ENCODE data around the gene FEM1A. TPM values are rescaled to one million over a fixed set of nuclear protein-coding genes. Genes with fewer than 3 reads are reported as not detected.
"Not testable (repeated sequence)": the region's sequence is repeated elsewhere in the genome, so short reads cannot be mapped to it uniquely, and the experiment has no call there.

Gene FEM1A, protein sequence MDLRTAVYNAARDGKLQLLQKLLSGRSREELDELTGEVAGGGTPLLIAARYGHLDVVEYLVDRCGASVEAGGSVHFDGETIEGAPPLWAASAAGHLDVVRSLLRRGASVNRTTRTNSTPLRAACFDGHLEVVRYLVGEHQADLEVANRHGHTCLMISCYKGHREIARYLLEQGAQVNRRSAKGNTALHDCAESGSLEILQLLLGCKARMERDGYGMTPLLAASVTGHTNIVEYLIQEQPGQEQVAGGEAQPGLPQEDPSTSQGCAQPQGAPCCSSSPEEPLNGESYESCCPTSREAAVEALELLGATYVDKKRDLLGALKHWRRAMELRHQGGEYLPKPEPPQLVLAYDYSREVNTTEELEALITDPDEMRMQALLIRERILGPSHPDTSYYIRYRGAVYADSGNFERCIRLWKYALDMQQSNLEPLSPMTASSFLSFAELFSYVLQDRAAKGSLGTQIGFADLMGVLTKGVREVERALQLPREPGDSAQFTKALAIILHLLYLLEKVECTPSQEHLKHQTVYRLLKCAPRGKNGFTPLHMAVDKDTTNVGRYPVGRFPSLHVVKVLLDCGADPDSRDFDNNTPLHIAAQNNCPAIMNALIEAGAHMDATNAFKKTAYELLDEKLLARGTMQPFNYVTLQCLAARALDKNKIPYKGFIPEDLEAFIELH
- polyA plus RNA-seq (2013, experiment 1 of 2) = 6.3 TPM
- polyA plus RNA-seq (2013, experiment 2 of 2) = 5.4 TPM

DNA sequence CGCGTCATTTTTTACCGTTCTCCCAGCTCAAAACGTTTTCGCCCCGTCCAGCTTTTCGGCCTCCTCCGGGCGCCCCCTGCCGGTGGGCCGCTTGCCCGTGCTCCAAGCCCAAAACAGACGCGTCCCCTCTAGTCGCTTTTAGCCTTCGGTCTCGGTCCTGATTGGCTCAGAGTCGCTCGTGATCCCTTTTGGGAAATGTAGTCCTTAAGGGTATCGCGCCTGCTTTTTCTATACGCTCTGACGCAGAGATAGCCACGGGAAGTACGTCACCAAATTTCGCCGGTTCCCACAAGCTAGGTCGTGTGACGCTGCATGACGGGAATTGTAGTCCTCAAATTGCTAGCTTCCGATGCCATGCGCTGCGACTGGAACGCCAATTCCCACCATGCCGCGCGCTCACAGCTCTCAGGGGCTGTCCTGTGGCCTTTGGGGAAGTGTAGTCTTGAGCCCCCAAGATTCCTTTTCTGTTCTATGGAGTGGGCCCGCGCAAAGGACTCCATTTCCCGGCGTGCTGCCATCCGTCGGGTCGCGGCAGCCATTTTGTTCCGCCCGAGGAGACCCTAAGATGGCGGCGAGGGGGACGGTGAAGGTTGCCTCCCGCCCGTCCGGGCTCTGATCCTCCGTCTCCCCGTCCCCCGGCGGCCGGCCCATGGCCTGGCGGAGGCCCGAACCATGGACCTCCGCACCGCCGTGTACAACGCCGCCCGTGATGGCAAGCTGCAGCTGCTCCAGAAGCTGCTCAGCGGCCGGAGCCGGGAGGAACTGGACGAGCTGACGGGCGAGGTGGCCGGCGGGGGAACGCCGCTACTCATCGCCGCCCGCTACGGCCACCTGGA lies at the start of gene FEM1A:
FEM1A (plus strand) TSS at position 552 of the 836 bp plus-strand sequence; CDS start at position 673, 121 bp downstream.
- Histone ChIP-seq H3K4me3 (ENCODE audit: extremely low read depth, insufficient read depth, low read length, poor library complexity, severe bottlenecking) (peak within 1 kb of the TSS; percentile 68), H3K9me3 (ENCODE audit: control insufficient read depth, low read length) (no peaks in the 10 kb centered on the region), H3K4me1 (ENCODE audit: control insufficient read depth, insufficient read depth, low read length, poor library complexity, severe bottlenecking) (peaks cover 6% of the 10 kb centered on the region), H3K36me3 (ENCODE audit: control insufficient read depth, insufficient read depth, low read length) (peaks cover 26% of the 10 kb centered on the region), H3K27ac (ENCODE audit: low read depth, low read length, severe bottlenecking) (peak within 1 kb of the TSS; percentile 90)
- 0% methylated on average over 62 to 75 of the region's 80 CpGs for WGBS, 2 experiments (ENCODE audit: insufficient coverage in 2 of 2)

DNA sequence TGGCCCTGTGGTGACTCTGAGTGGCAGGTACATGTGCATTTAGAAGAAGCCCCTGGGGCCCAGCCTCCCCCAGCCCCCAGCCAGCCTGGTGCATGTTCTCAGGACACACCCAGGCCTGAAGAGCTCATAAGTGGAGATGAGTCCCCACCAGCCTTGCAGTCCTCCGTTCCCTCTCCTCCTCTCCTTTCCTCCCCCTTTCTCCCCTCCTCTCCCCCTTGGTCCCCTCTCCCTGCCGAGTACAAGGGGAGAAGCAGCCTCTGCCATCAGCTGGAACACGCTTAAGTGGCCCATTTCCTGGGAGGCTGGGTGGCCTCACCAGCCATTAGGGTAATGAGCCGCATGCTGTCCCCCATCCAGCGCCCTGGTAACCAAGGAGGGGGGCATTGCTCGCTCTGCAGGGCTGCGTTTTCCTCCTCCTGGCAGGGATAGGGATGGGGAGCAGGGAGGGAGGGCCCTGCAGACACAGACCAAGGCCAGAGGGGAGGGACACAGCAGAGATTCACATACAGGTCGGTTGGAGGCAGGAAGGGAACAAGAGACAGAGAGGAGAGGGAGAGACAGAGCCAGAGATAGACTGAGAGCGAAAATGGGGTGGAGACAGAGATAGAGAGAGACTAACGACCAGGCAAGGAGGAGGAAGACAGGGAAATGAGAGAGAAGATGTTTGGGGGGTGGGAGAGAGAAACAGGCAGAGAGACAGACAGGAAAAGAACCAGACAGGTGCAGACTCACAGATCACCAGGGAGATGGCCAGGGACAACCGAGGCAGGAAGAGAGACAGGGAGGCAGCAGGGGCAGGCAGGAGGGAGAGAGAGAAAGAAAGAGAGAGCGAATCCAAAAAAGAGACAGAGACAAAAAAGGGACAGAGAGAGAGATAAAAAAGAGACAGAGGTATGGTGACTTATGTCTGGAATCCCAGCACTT lies 48.5 kb upstream of the FEM1A start:
- H3K4me3 ChIP-seq (ENCODE audit: extremely low read depth, insufficient read depth, low read length, poor library complexity, severe bottlenecking) = no peak overlapping the region
- peaks cover 3% of the 10 kb centered on the region for H3K4me1 ChIP-seq (ENCODE audit: control insufficient read depth, insufficient read depth, low read length, poor library complexity, severe bottlenecking)
- WGBS, 2 experiments (ENCODE audit: insufficient coverage in 2 of 2) = 26 to 30% methylated on average over 7 to 11 of the region's 12 CpGs
- H3K36me3 ChIP-seq (ENCODE audit: control insufficient read depth, insufficient read depth, low read length) = no peaks in the 10 kb centered on the region
- no peak overlapping the region for H3K27ac ChIP-seq (ENCODE audit: low read depth, low read length, severe bottlenecking)
- no peaks in the 10 kb centered on the region for H3K9me3 ChIP-seq (ENCODE audit: control insufficient read depth, low read length)

DNA sequence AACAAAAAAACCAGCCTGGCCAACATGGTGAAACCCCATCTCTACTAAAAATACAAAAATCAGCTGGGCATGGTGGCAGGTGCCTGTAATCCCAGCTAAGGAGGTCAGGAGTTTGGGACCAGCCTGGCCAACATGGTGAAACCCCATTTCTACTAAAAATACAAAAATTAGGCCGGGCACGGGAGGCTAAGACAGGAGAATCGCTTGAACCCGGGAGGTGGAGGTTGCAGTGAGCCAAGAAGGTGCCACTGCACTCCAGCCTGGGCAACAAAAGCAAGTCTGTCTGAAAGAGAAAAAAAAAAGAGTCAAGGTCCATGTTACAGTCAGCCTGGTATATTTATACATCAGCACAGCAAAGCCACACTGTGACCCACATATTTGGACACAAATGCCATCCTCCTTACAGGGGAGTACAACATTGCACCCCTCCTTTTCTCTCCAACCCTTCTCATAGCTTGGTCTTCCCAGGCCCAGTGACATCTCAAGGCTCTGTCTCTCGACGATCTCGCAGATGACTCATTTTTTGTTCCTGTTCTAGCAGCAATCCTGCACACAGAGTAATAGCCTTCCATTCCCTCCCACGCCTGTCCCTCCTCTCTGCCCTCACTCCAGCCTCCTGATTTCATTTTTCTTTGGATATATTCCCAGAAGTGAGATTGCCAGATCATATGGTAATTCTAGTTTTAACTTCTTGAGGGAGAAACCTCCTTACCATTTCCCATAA lies 46.9 kb upstream of the FEM1A start:
- no peak overlapping the region for H3K4me3 ChIP-seq (ENCODE audit: extremely low read depth, insufficient read depth, low read length, poor library complexity, severe bottlenecking)
- H3K27ac ChIP-seq (ENCODE audit: low read depth, low read length, severe bottlenecking) = no peak overlapping the region
- no peaks in the 10 kb centered on the region for H3K36me3 ChIP-seq (ENCODE audit: control insufficient read depth, insufficient read depth, low read length)
- H3K4me1 ChIP-seq (ENCODE audit: control insufficient read depth, insufficient read depth, low read length, poor library complexity, severe bottlenecking) = peaks cover 3% of the 10 kb centered on the region
- H3K9me3 ChIP-seq (ENCODE audit: control insufficient read depth, low read length) = no peaks in the 10 kb centered on the region
- WGBS, 2 experiments (ENCODE audit: insufficient coverage in 2 of 2) = 60 to 100% methylated on average over 4 of the region's 8 CpGs

DNA sequence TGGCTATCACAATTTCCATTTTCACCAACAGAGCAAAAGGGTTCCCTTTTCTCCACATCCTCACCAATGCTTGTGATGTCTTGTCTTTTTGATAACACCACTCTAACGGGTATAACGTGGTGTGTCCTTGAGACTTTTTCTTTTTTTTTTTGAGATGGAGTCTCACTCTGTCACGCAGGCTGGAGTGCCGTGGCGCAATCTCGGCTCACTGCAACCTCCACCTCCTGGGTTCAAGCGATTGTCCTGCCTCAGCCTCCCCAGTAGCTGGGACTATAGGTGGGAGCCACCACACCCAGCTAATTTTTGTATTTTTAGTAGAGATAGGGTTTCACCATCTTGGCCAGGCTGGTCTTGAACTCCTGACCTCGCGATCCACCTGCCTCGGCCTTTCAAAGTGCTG lies 46.4 kb upstream of the FEM1A start:
- not testable (repeated sequence) for H3K36me3 ChIP-seq (ENCODE audit: control insufficient read depth, insufficient read depth, low read length); H3K9me3 ChIP-seq (ENCODE audit: control insufficient read depth, low read length); H3K4me1 ChIP-seq (ENCODE audit: control insufficient read depth, insufficient read depth, low read length, poor library complexity, severe bottlenecking); H3K27ac ChIP-seq (ENCODE audit: low read depth, low read length, severe bottlenecking); H3K4me3 ChIP-seq (ENCODE audit: extremely low read depth, insufficient read depth, low read length, poor library complexity, severe bottlenecking)
- WGBS, 2 experiments (ENCODE audit: insufficient coverage in 2 of 2) = 85 to 92% methylated on average over 5 to 8 of the region's 10 CpGs

DNA sequence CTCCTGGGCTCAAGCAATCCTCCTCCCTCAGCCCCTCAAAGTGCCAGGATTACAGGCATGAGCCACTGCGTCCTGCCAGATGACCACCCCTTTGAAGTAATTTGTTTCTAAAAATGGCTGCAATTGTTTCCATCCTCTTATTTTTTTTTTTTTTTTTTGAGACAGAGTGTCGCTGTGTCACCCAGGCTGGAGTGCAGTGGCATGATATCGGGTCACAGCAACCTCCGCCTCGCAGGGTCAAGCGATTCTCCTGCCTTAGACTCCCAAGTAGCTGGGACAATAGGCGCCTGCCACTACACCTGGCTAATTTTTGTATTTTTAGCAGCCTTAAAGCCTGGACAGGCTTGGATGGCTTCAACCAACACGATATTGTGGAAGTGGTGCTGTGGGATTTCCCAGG lies 45.5 kb upstream of the FEM1A start:
- no peaks in the 10 kb centered on the region for H3K36me3 ChIP-seq (ENCODE audit: control insufficient read depth, insufficient read depth, low read length)
- H3K4me3 ChIP-seq (ENCODE audit: extremely low read depth, insufficient read depth, low read length, poor library complexity, severe bottlenecking) = no peak overlapping the region
- H3K4me1 ChIP-seq (ENCODE audit: control insufficient read depth, insufficient read depth, low read length, poor library complexity, severe bottlenecking) = peaks cover 3% of the 10 kb centered on the region
- no peak overlapping the region for H3K27ac ChIP-seq (ENCODE audit: low read depth, low read length, severe bottlenecking)
- 96 to 100% methylated on average over 6 of the region's 8 CpGs for WGBS, 2 experiments (ENCODE audit: insufficient coverage in 2 of 2)
- no peaks in the 10 kb centered on the region for H3K9me3 ChIP-seq (ENCODE audit: control insufficient read depth, low read length)

DNA sequence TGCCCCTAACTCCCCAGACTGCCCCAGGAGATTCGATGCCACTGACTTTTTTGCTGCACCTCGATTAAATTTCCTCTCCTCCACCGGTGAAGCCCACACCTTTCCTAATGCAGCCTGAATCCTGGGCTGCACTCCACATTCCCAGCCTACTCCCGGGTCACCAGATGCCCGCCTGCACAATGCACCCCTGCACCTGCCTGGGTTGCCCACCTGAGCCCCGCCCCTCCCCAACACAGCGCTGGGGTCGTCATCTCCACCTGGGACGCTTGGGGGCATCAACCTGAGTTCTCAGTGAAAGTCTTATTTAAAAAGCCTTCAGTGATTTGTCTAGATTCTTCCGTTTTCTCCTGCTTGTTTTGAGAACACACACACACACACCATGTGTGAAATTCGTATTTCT lies 43.3 kb upstream of the FEM1A start:
- 46 to 53% methylated on average over 10 of the region's 11 CpGs for WGBS, 2 experiments (ENCODE audit: insufficient coverage in 2 of 2)
- Histone ChIP-seq H3K4me1 (ENCODE audit: control insufficient read depth, insufficient read depth, low read length, poor library complexity, severe bottlenecking) (peaks cover 3% of the 10 kb centered on the region), H3K9me3 (ENCODE audit: control insufficient read depth, low read length) (no peaks in the 10 kb centered on the region), H3K4me3 (ENCODE audit: extremely low read depth, insufficient read depth, low read length, poor library complexity, severe bottlenecking) (no peak overlapping the region), H3K36me3 (ENCODE audit: control insufficient read depth, insufficient read depth, low read length) (no peaks in the 10 kb centered on the region), H3K27ac (ENCODE audit: low read depth, low read length, severe bottlenecking) (no peak overlapping the region)

DNA sequence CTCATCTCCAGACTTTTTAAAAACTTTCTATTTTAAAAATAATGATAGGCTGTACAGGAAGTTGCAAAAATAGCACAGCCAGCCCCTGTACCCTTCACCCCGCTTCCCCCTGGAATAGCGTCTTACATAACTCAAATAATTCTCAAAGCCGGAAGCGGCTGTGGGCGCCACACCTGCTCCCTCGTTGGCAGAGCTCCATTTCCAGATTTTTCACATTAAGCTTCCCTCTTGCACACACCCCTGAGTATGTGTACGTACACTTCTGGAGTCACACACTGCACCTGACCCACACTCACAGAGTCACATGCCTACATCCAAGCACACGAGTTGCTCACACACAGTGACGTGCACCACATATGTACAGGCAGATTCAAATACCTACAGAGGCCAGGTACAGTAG lies 42.9 kb upstream of the FEM1A start:
- 76 to 94% methylated on average over 7 to 9 of the region's 9 CpGs for WGBS, 2 experiments (ENCODE audit: insufficient coverage in 2 of 2)
- H3K4me3 ChIP-seq (ENCODE audit: extremely low read depth, insufficient read depth, low read length, poor library complexity, severe bottlenecking) = no peak overlapping the region
- no peaks in the 10 kb centered on the region for H3K36me3 ChIP-seq (ENCODE audit: control insufficient read depth, insufficient read depth, low read length)
- no peak overlapping the region for H3K27ac ChIP-seq (ENCODE audit: low read depth, low read length, severe bottlenecking)
- no peaks in the 10 kb centered on the region for H3K9me3 ChIP-seq (ENCODE audit: control insufficient read depth, low read length)
- H3K4me1 ChIP-seq (ENCODE audit: control insufficient read depth, insufficient read depth, low read length, poor library complexity, severe bottlenecking) = peaks cover 3% of the 10 kb centered on the region

DNA sequence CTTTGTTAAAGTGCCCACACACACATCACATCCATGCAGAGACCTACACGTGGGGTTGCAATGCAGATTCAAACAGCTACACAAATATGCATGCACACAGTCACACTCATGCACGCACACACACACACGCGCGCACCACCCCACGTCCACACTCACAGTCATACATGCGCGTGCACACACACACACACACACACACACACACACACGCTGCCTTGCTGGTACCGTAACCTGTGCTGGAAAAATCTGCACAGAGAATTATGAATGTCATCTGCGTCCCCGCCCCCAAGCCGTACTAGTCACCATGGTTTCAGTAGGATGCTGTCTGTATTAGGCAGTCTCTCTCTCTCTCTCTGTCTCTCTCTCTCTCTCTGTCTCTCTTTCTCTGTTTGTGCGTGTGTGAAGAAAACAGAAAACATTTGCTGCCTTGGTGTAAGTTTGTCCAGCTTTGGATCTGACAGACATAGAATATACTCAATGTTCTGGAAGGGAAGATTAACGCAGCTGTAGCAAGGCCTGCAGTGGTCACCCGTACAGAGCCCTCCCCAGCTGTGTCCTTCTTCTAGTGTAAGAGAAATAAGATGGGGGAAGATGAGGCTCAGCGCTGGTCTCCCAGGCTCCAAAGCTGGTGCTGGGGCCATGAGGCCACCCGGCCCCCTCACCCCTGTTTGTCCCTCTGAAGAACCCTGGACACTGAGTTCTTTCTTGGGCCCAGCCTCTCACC lies 41.5 kb upstream of the FEM1A start:
- H3K4me3 ChIP-seq (ENCODE audit: extremely low read depth, insufficient read depth, low read length, poor library complexity, severe bottlenecking) = no peak overlapping the region
- H3K36me3 ChIP-seq (ENCODE audit: control insufficient read depth, insufficient read depth, low read length) = no peaks in the 10 kb centered on the region
- H3K4me1 ChIP-seq (ENCODE audit: control insufficient read depth, insufficient read depth, low read length, poor library complexity, severe bottlenecking) = no peaks in the 10 kb centered on the region
- WGBS, 2 experiments (ENCODE audit: insufficient coverage in 2 of 2) = 92% methylated on average over 6 to 14 of the region's 18 CpGs
- no peaks in the 10 kb centered on the region for H3K9me3 ChIP-seq (ENCODE audit: control insufficient read depth, low read length)
- H3K27ac ChIP-seq (ENCODE audit: low read depth, low read length, severe bottlenecking) = no peak overlapping the region

DNA sequence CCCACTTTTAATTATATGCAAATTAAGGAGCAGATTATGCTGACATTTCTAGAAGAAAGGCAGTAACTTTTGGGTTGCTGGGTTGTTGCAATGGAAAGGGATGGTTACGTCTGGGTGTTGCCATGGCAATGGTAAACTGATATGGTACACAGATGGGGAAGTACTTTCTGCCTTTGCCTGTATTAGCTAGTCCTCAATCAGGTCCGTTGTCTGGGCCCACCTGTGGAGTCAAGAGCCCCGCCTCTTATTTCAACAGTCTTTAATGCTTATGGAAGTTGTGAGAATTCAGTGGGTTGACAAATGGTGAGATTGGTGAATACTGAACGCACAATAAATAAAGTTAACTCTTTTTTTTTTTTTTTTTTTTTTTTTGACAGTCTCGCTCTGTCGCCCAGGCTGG lies 37.3 kb upstream of the FEM1A start:
- H3K27ac ChIP-seq (ENCODE audit: low read depth, low read length, severe bottlenecking) = no peak overlapping the region
- no peak overlapping the region for H3K4me3 ChIP-seq (ENCODE audit: extremely low read depth, insufficient read depth, low read length, poor library complexity, severe bottlenecking)
- H3K36me3 ChIP-seq (ENCODE audit: control insufficient read depth, insufficient read depth, low read length) = no peaks in the 10 kb centered on the region
- WGBS, 2 experiments (ENCODE audit: insufficient coverage in 2 of 2) = 63 to 79% methylated on average over 3 of the region's 6 CpGs
- no peaks in the 10 kb centered on the region for H3K4me1 ChIP-seq (ENCODE audit: control insufficient read depth, insufficient read depth, low read length, poor library complexity, severe bottlenecking)
- no peaks in the 10 kb centered on the region for H3K9me3 ChIP-seq (ENCODE audit: control insufficient read depth, low read length)

Measured in mesodermal cell (in vitro differentiated cells).